Pancreas (tissue), 10 donors: Measurements from ENCODE around the gene TTLL12. TPM values are rescaled to one million over a fixed set of nuclear protein-coding genes. Genes with fewer than 3 reads are reported as not detected.

Experiments used
- ATAC-seq, 4 donors: fragments of 200-7000 bp; cut with Tn5 transposase; one replicate each; pipeline versions ENCODE4 v1.8.0 to v1.9.1; 2020; ENCODE audit warnings: mild to moderate bottlenecking in 4 of 4, moderate library complexity in 4 of 4
- DNase-seq, 6 donors: peaks; one replicate each; pipeline ENCODE4 v3.0.0-alpha.2; 2020
- FAIRE-seq: peaks from 2 replicates; lab custom pipeline; 2012; peaks lifted over from hg19 to GRCh38; lab: Jason Lieb, UNC
- H3K27ac ChIP-seq, 4 donors: fragments of 200-600 bp; sonication (generic); 1 replicate in 3 of 4; 2 replicates in 1 of 4; pipeline versions ENCODE4 v1.5.0 to v1.8.0; 2020
- H3K27me3 ChIP-seq, 4 donors: fragments of 200-600 bp; one replicate each; pipeline ENCODE4 v1.8.0; 2021
- H3K36me3 ChIP-seq, 3 donors: fragments of 200-600 bp; sonication (generic) in 1 of 3; one replicate each; pipeline versions ENCODE4 v1.5.0 to v1.8.0; 2020 to 2021
- H3K4me1 ChIP-seq, 3 donors: fragments of 200-600 bp; one replicate each; pipeline ENCODE4 v1.8.0; 2021
- H3K4me3 ChIP-seq, 4 donors: fragments of 200-600 bp; sonication (generic) in 2 of 4; one replicate each; pipeline versions ENCODE4 v1.5.0 to v1.8.0; 2020 to 2021
- H3K9me3 ChIP-seq, 4 donors: fragments of 200-600 bp; one replicate each; pipeline ENCODE4 v1.8.0; 2021
- WGBS, 2 donors: extraction: QIAGEN DNeasy Blood & Tissue Kit; methylation state at CpG; one replicate each; pipeline ENCODE4 v1.1.7; 2013; 5-methylcytosine and 5-hydroxymethylcytosine counted together
- intact Hi-C, 3 donors: fragments of 100-400 bp; cut with DNase I; formaldehyde crosslinking; loops; one replicate each; pipeline versions ENCODE4 v1.11.1 to v1.14.2; 2022
- polyA plus RNA-seq, 2 donors: library from polyadenylated mRNA; stranded (reverse); fragments of 200-250 nt; gene quantifications; one replicate each; pipeline ENCODE4 v1.2.3, GENCODE V29; 2013
- total RNA-seq, 6 donors: library from RNA; stranded (reverse); fragmentation: NEBNext Ultra II Directional in 4 of 6; extraction: Animal tissue kit (Norgen Biotek cat#: 25700) in 4 of 6; gene quantifications; one replicate each; pipeline versions ENCODE4 v1.2.1 to v1.2.4, GENCODE V29; 2021 to 2023
- TF ChIP-seq, protein P1 (sequence below), 4 donors: fragments of 200-600 bp; sonication (generic) in 3 of 4; IDR thresholded peaks; one replicate each; pipeline versions ENCODE4 v1.5.0 to v1.8.0; 2021; ENCODE audit warnings: antibody characterized with exemption in 4 of 4
- donor health status: healthy with polysubstance abuse.
- donor health status: DM: no; HTN: no; CAD: no; lungs with moderate emphysema.
- donor health status: DM: no; HTN: no; CAD: no.
- donor health status: control.
- donor health status: control.
- donor health status: Bipolar disorder and iron deficiency.
- donor health status: DM: yes; HTN: yes; CAD: no.
- donor health status: DM: no; HTN: no; CAD: no.
- donor health status: DM: no; HTN: no; CAD: no.
- donor health status: DM: yes; HTN: yes; CAD: no.

The TTLL12 gene
- total and polyA plus RNA-seq, 8 donors: 10.6 to 22.2 (median 14.3) TPM

DNA sequence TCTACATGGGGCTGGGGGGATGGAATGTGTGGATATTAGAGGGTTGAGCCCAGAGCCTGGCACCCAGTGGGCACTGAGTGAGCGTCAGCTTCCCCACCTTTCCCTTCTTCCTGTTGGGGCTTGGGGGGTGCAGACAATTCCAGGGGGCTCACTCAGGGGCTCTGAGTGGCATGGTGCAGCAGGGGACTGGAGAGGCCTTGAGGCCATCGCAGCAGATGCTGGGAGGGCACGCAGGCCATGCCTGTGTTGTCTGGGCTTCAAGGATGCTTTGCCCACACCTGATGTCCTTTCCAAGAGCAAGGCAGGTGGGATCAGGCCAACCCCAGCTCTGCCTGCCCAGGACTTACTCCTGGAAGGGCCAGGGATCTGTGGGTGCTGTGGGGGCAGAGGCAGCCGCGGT is 11.2 kb upstream of the TTLL12 start:
- WGBS, 2 donors: 56 to 77% methylated on average over 5 of the region's 5 CpGs
- TF ChIP-seq, protein P1, sequence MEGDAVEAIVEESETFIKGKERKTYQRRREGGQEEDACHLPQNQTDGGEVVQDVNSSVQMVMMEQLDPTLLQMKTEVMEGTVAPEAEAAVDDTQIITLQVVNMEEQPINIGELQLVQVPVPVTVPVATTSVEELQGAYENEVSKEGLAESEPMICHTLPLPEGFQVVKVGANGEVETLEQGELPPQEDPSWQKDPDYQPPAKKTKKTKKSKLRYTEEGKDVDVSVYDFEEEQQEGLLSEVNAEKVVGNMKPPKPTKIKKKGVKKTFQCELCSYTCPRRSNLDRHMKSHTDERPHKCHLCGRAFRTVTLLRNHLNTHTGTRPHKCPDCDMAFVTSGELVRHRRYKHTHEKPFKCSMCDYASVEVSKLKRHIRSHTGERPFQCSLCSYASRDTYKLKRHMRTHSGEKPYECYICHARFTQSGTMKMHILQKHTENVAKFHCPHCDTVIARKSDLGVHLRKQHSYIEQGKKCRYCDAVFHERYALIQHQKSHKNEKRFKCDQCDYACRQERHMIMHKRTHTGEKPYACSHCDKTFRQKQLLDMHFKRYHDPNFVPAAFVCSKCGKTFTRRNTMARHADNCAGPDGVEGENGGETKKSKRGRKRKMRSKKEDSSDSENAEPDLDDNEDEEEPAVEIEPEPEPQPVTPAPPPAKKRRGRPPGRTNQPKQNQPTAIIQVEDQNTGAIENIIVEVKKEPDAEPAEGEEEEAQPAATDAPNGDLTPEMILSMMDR (IDR thresholded peaks at IDR 0.05): no peak
- no peak overlapping the region for H3K27ac ChIP-seq

GRCh38 chr22:43197271-43197941 is 10.5 kb upstream of the TTLL12 start:
- ATAC-seq: no peak
- intact Hi-C loops: no loop called here
- WGBS, 2 donors: 46 to 52% methylated on average over 22 of the region's 22 CpGs
- Histone ChIP-seq H3K4me3 (no peak overlapping the region), H3K4me1 (no peaks in the 10 kb centered on the region), H3K27me3 (peaks cover 0 to 6% (median 0%) of the 10 kb centered on the region in 4 donors), H3K36me3 (no peaks in the 10 kb centered on the region), H3K27ac (no peak overlapping the region), H3K9me3 (no peaks in the 10 kb centered on the region)
- DNase-seq: no peak
- TF ChIP-seq, protein P1 (IDR thresholded peaks at IDR 0.05): no peak
- no peak for FAIRE-seq

More for the DNA sequence above, 11.2 kb upstream of the TTLL12 start:
- Histone ChIP-seq H3K4me1 (no peaks in the 10 kb centered on the region), H3K36me3 (no peaks in the 10 kb centered on the region), H3K4me3 (no peak overlapping the region), H3K27me3 (peaks cover 0 to 6% (median 0%) of the 10 kb centered on the region in 4 donors), H3K9me3 (no peaks in the 10 kb centered on the region)
- FAIRE-seq (no peak), DNase-seq (no peak), ATAC-seq (no peak)
- intact Hi-C loops: no loop called here

DNA sequence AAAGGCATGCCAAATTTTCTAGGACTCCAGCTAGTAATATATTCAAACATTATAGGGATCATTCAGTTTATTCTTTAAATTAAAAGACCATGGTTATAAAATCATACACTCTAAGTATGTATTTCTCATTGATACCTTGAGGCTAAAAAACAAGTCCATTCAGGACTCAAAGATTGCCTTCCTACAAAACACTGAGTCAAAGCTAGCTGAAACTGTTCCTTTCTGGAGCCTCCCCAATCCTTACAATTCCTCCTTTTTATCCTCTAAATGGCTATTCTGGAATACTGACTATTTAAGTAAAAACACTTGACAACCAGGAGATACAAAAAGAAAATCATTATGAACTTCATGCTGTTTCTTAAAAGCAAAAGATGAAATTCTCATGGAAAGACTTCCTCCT is 4.9 kb upstream of the TTLL12 start:
- TF ChIP-seq, protein P1 (IDR thresholded peaks at IDR 0.05): no peak

DNA sequence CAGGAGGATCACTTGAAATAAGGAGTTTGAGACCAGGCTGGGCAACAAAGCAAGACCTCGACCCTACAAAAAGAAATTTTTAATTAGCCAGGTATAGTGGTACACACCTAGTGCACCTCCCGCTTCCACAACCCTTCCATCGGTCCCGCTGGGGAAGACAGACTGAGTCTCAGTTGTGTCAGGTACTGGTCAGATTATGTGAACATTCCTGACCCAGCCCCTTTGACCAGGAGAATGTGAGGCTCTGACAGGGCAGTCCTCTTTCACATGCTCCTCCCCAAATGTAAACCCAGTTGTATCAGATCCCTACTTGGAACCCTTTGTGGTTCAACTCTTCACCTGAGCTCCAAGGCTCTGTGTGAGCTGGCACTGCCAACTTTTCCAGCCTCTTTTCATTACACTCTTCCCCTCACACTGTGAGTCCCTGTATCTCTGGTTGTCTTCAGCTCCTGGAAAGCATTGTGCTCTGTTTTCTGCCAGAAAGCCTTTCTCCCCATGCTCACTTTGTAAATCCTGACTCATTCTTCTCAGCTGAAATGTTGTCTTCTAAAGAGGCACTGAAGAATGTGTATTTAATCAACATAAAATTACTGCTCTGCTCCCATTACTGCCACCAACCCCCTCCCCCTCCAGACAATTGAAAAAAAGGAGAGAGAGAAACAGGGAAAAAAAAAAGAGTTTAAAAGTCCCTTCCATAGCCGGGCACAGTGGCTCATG is 2.1 kb upstream of the TTLL12 start:
- H3K27me3 ChIP-seq: no peaks in the 10 kb centered on the region
- intact Hi-C loops: no loop called here
- WGBS, 2 donors: 85 to 89% methylated on average over 5 of the region's 5 CpGs
- no peaks in the 10 kb centered on the region for H3K36me3 ChIP-seq
- H3K4me3 ChIP-seq: no peak overlapping the region
- no peaks in the 10 kb centered on the region for H3K9me3 ChIP-seq
- no peak overlapping the region for H3K27ac ChIP-seq
- DNase-seq: peak in 1 of 6 donors; percentile 30
- H3K4me1 ChIP-seq: peaks cover 0 to 12% (median 4%) of the 10 kb centered on the region in 3 donors
- ATAC-seq: no peak
- no peak for FAIRE-seq
- TF ChIP-seq, protein P1 (IDR thresholded peaks at IDR 0.05): no peak

More for the DNA sequence above, 4.9 kb upstream of the TTLL12 start:
- peaks cover 0 to 6% (median 0%) of the 10 kb centered on the region in 4 donors for H3K27me3 ChIP-seq
- H3K27ac ChIP-seq: no peak overlapping the region
- ATAC-seq (no peak), DNase-seq (no peak), FAIRE-seq (no peak)
- peaks cover 0 to 3% (median 0%) of the 10 kb centered on the region in 3 donors for H3K4me1 ChIP-seq
- intact Hi-C loops: no loop called here
- H3K4me3 ChIP-seq: no peak overlapping the region
- H3K36me3 ChIP-seq: no peaks in the 10 kb centered on the region
- H3K9me3 ChIP-seq: no peaks in the 10 kb centered on the region
